Activated T-cell treated with anti-CD3 and anti-CD28 coated beads, Interleukin-2, amount 50 U/mL, for 48 hours (primary cell): ENCODE measurements around the gene ID1.
"Not testable (repeated sequence)": the region's sequence is repeated elsewhere in the genome, so short reads cannot be mapped to it uniquely, and the experiment has no call there.

Source experiments
- DNase-seq, 2 experiments: peaks; one replicate each; pipeline ENCODE4 v3.0.0-alpha.2; 2020

ID1 gene

DNA sequence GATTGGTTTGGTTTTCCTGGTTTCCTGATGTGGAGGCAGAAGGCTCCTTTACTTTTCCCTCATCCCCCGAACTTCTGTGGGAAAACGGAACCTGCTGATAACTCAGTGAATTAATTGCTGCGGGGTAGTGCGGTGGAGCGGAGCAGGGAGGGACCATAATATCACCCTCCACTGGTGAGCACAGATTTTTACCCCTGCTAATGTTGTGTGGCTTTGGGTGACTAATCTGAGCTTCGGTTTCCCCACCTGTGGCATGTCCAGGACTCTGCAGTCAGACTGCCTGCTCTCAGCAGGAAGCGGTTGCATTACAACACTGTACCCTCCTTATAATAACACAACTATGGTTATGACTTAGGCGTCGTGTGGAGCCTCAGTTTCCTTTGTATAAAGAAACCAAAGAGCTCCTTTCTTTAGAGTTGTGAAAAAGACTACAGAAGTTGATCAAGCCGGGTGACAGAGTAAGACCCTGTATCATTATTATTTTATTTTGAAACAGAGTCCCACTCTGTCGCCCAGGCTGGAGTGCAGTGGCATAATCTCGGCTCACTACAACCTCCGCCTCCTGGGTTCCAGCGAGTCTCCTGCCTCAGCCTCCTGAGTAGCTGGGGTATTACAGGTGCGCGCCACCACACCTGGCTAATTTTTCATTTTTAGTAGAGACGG is 2.2 kb upstream of the ID1 start:
- peak; percentile 56 to 71 for DNase-seq

GRCh38 chr20:31603822-31604566 is 1.1 kb upstream of the ID1 start:
- peak; percentile 81 to 83 for DNase-seq

DNA sequence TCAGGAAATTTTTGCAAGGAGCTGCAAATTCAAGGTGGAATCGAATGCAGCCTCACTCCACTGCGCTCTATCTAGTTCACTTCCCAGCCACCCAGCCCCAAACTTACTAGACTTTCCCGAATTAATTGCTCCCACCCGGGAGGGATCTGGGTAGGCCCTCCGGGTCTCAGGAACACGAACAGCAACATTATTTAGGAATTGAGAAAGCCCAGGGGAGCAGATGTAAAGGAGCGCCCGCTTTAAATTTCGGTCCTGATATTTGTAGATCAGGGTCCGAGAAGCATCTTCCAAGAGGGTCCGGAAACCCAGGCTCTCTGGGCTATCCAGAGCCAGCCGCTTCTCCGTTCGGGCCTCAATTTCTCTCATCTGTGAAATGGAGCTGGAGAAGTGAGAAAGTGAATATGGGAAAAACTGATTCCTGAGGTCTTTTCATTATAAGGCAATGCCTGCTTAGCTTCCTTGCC is 490 bp upstream of the ID1 start:
- no peak for DNase-seq

DNA sequence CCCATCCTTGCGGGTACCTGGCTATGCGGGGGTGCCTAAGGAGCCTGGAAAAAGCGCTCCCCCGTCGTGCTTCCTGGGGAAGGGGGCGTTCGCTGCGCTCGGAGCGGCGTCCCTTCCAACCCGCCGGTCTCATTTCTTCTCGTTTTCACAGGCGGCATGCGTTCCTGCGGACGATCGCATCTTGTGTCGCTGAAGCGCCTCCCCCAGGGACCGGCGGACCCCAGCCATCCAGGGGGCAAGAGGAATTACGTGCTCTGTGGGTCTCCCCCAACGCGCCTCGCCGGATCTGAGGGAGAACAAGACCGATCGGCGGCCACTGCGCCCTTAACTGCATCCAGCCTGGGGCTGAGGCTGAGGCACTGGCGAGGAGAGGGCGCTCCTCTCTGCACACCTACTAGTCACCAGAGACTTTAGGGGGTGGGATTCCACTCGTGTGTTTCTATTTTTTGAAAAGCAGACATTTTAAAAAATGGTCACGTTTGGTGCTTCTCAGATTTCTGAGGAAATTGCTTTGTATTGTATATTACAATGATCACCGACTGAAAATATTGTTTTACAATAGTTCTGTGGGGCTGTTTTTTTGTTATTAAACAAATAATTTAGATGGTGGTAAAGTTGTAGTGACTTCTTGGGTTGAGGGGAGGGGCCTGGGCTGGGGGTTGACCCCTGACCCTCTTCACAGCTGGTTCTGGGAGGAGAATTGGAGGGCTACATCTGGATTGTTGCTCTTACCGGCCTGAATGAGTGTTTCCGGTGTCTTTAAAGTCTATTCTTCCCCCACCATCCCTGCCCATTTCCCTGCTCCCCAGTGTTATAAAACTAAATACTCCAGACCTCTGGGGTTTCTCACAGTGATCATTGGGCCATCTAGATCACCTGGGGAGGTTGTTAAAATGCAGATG is 1.1 kb downstream of the ID1 start:
- DNase-seq = peak in 1 of 2 experiments; percentile 45

DNA sequence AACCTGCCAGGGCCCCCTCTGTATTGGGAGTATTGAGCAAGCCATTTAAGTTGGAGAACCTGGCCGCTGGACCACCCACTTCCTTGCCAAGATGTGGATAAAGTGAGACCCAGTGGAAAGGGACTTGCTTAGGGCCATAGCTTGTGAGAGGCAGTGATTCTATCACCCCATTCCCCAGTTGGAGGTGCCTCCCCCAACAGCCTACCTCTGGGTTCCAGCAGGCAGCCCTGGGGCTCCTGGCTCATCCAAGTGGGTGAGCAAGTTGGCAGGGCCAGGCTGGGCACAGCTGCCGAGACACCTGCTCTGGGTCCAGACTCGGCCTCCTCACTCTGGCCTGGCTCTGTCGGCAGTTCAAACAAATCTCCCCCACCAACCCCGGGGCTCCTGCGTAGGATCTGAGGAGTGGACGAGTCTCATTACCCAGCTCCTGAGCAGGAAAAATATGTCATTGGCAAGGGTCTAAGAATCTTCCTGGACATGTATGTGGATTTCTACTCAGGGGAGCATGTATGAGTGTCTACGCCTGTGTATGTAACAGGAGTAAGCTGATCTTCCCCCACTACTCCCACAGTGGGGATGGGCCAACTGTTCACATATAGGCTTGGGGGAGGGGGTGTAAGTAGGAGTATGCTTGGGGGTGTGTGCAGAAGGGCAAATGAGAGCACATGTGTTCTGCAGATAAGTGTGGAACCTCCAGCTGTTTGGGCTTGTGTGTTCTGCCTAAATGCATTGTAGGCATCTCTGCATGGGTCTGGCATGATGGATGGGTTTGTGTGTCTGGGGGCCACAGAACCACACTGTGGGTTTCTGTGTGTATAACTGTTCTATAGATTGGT is 1.9 kb downstream of the ID1 start:
- DNase-seq = no peak

DNA sequence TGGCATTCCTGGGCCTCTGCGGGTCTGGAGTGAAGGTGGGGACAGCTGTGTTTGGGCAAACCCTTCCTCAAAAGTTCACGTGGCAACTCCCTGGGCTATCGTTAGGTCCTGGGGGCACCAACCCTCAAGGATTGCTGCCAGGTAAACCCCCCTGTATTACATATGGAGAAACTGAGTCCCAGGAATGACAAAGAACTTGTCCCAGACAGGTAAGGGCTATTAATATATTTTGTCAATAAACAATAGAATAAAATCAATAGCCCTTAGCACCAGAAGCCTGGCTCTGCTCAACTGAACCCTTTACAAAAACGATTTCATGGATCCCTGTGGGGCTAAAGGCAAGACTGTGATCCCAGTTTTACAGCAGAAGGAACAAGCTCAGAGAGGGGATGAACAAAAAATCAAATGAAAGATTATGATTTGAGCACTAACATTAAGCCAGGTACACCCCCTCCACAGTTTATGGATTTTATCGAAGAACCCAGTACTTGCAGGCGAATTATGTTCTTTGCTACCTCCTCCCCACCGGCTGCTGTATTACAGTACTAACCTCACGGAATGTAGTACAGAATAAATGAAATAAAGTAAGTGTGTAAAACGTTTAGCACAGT is 2.7 kb downstream of the ID1 start:
- DNase-seq = no peak

DNA sequence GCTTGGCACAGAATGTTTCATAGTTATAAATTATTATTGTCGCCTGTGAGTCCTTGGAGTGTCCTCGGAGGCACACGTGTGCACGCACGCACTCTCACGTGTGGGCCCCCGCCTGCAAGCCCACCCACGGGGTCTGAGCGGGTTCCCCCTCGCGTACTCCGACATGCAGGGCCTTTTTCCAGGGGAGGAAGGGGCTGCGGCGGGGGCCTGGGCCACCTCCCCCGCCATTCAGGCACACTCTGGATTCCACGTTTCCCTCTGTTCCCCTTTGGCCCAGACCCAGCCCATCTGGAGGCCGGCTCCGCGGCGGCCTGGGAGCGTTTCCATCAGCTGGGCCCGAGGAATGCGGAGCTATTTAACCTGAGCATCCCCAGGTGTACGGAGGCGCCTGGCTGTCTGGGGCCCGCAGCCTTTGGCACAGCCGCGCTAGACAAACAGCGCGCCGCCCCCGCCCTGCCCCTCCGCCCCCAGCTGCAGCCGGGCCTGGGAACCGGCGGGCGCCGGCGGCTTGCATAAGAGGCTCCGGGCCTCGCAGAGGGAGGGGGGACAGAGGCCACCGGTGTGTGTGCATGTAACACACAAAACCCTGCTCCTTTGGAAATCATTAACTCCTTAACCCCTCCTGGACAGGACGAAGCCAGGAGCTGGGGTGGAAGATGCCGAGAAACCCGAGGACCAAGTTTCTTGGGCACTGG is 3.3 kb downstream of the ID1 start:
- no peak for DNase-seq

GRCh38 chr20:31612271-31612640 is 7.2 kb downstream of the ID1 start:
- DNase-seq = not testable (repeated sequence)

- DNase-seq = no peak
Measured at GRCh38 chr20:31615416-31615815, 10.3 kb downstream of the ID1 start.

- no peak for DNase-seq
Measured at GRCh38 chr20:31617432-31618104, 12.5 kb downstream of the ID1 start.

- DNase-seq = no peak
Measured at GRCh38 chr20:31620246-31620645, 15.2 kb downstream of the ID1 start.

- not testable (repeated sequence) for DNase-seq
Measured at GRCh38 chr20:31623123-31623505, 18.0 kb downstream of the ID1 start.

GRCh38 chr20:31626534-31626933 is 21.4 kb downstream of the ID1 start:
- DNase-seq = not testable (repeated sequence)

- DNase-seq = not testable (repeated sequence)
Measured at GRCh38 chr20:31628057-31628456, 23.0 kb downstream of the ID1 start.

GRCh38 chr20:31630187-31630790 is 25.2 kb downstream of the ID1 start:
- no peak for DNase-seq

- no peak for DNase-seq
Measured at GRCh38 chr20:31632548-31633338, 27.7 kb downstream of the ID1 start.

DNA sequence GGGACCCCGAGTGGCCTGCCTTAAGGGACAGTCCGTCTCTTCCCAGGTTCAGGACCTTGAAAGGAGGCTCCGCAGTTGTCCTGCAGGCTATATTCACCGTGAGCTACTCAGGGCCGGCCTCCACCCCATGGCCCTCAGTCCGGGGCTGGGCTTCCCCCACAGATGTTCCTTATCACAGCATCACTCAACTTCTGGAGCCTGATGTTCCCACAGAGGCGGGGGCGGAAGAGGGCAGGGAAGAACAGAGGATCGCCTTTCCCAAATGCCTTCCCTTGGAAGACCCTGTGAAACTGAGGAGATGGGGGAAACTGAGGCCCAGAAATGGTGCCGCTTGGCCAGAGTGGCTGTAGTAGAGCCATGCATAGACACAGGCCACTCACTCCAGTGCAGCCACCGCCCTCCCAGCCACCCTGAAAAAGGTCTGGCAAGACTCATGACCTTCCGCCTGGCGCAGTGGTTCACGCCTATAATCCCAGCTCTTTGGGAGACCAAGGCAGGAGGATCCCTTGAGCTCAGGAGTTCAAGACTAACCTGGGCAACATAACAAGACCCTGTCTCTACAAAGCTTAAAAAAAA is 28.3 kb downstream of the ID1 start:
- no peak for DNase-seq

GRCh38 chr20:31637660-31638059 is 32.6 kb downstream of the ID1 start, which contains the start of gene COX4I2:
COX4I2 (plus strand) TSS chr20:31637912; CDS start chr20:31639018, 1,106 bp downstream.
- DNase-seq = no peak

DNA sequence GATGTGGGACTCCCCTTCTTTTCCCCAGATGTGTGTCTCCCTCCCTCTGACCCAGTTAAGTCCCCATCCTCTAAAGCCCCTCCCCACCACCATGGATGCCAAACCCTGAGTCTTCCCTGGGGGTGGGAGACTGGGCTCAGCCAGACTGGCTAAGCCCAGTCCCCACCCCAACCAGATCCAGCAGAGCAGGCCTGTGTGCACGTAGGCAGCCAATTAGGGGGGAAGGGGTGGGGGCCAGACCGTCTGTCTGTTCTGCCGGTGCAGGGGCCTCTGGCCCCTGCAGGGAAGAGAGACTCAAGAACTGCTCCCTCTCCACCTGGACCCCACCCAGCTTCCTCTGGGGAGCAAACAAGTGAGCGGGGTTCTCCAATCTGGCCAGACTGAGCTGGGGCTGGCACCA is 33.2 kb downstream of the ID1 start:
- DNase-seq = no peak
